Spleen (tissue), 7 donors: ENCODE data around the gene HOOK1.

Source experiments
- CTCF ChIP-seq, 11 experiments: fragments of 200-600 bp in 7 of 11; fragments of 450-650 bp in 4 of 11; sonication (generic) in 4 of 11; IDR thresholded peaks in 8 of 11; conservative IDR thresholded peaks in 3 of 11; 1 replicate in 7 of 11; 2 replicates in 4 of 11; pipeline versions ENCODE4 v1.4.0 to v1.8.0; 2016 to 2021; ENCODE audit warnings: antibody characterized with exemption in 11 of 11, inconsistent platforms in 4 of 11, mild to moderate bottlenecking in 1 of 11
- POLR2A ChIP-seq, 3 donors: fragments of 450-650 bp; IDR thresholded peaks; one replicate each; pipeline ENCODE4 v1.5.1; 2017; ENCODE audit warnings: antibody characterized with exemption in 3 of 3, mild to moderate bottlenecking in 1 of 3
- POLR2AphosphoS5 ChIP-seq, 3 donors: sonication (generic); formaldehyde crosslinking; IDR thresholded peaks; one replicate each; pipeline ENCODE4 v1.5.1; 2017; ENCODE audit warnings: antibody characterized with exemption in 3 of 3
- donor health status: DM: no; HTN: no; CAD: no; lungs with moderate emphysema.
- donor health status: DM: no; HTN: no; CAD: no.
- donor health status: DM: no; HTN: no; CAD: no.

- TF ChIP-seq CTCF (IDR thresholded peaks at IDR 0.05 in 8 of 11, conservative IDR thresholded peaks at IDR 0.05 in 3 of 11) (no peak), POLR2A (IDR thresholded peaks at IDR 0.05) (no peak), POLR2AphosphoS5 (IDR thresholded peaks at IDR 0.05) (no peak)
Measured at GRCh38 chr1:59877108-59877682, 62.4 kb downstream of the HOOK1 start.
